ENCODE measurements around the gene PLXNB2.

- TF ChIP-seq CEBPB (IDR thresholded peaks at IDR 0.05; ENCODE audit: low read depth, low read length) (no peak), RFX5 (IDR thresholded peaks at IDR 0.05; ENCODE audit: low read depth, low read length) (no peak), CTCF (conservative IDR thresholded peaks at IDR 0.05; ENCODE audit: low read depth, low read length) (no peak), POLR2A (IDR thresholded peaks at IDR 0.05; ENCODE audit: low read depth, low read length) (no peak), MXI1 (IDR thresholded peaks at IDR 0.05; ENCODE audit: borderline replicate concordance, low read depth, low read length) (no peak), NFE2L2 (IDR thresholded peaks at IDR 0.05; ENCODE audit: low read depth, low read length) (no peak), RCOR1 (IDR thresholded peaks at IDR 0.05; ENCODE audit: insufficient replicate concordance, low read length) (no peak)
Measured at GRCh38 chr22:50298937-50299784, 8.3 kb downstream of the PLXNB2 start.
